Hepatocyte (in vitro differentiated cells): ENCODE data around the gene SMNDC1. TPM values are rescaled to one million over a fixed set of nuclear protein-coding genes. Genes with fewer than 3 reads are reported as not detected.

Experiments
- DNase-seq: peaks from one replicate; pipeline ENCODE4 v3.0.0-alpha.2; 2016; ENCODE audit warnings: low spot score
- H2AFZ ChIP-seq: fragments of 200-600 bp; sonication (generic); 2 replicates; pipeline ENCODE4 v1.6.0; 2016; ENCODE audit warnings: antibody characterized with exemption, mild to moderate bottlenecking
- H3K27ac ChIP-seq: fragments of 200-600 bp; sonication (generic); 2 replicates; pipeline ENCODE4 v1.5.1; 2016; ENCODE audit warnings: mild to moderate bottlenecking
- H3K27me3 ChIP-seq: fragments of 200-600 bp; sonication (generic); 2 replicates; pipeline ENCODE4 v1.6.1; 2016
- H3K36me3 ChIP-seq: fragments of 200-600 bp; sonication (generic); replicated peaks from 2 replicates; pipeline ENCODE4 v1.5.1; 2016; ENCODE audit warnings: low read depth; ENCODE audit not compliant: insufficient read depth
- H3K4me1 ChIP-seq: fragments of 200-600 bp; sonication (generic); 2 replicates; pipeline ENCODE4 v1.5.1; 2016; ENCODE audit warnings: mild to moderate bottlenecking, moderate library complexity; ENCODE audit not compliant: insufficient read depth
- H3K4me2 ChIP-seq: fragments of 200-600 bp; sonication (generic); 2 replicates; pipeline ENCODE4 v1.6.0; 2016
- H3K4me3 ChIP-seq: fragments of 200-600 bp; sonication (generic); 2 replicates; pipeline ENCODE4 v1.5.1; 2016; ENCODE audit warnings: mild to moderate bottlenecking
- H3K79me2 ChIP-seq: fragments of 200-600 bp; sonication (generic); 2 replicates; pipeline ENCODE4 v1.6.0; 2017; ENCODE audit warnings: mild to moderate bottlenecking
- H3K9me2 ChIP-seq: fragments of 200-600 bp; sonication (generic); replicated peaks from 2 replicates; pipeline ENCODE4 v1.6.0; 2017; ENCODE audit warnings: mild to moderate bottlenecking; ENCODE audit not compliant: insufficient read depth
- H3K9me3 ChIP-seq: fragments of 200-600 bp; sonication (generic); 2 replicates; pipeline ENCODE4 v1.5.1; 2016; ENCODE audit warnings: low read depth, mild to moderate bottlenecking
- H4K20me1 ChIP-seq: fragments of 200-600 bp; sonication (generic); 2 replicates; pipeline ENCODE4 v1.6.0; 2016; ENCODE audit warnings: mild to moderate bottlenecking; ENCODE audit not compliant: insufficient read depth, poor library complexity, severe bottlenecking
- CTCF ChIP-seq: fragments of 200-600 bp; sonication (generic); IDR thresholded peaks from 2 replicates; pipeline ENCODE4 v1.5.1; 2016; ENCODE audit warnings: antibody characterized with exemption, mild to moderate bottlenecking; ENCODE audit not compliant: poor library complexity
- EZH2 ChIP-seq: fragments of 200-600 bp; sonication (generic); IDR thresholded peaks from 2 replicates; pipeline ENCODE4 v1.6.1; 2016; ENCODE audit warnings: antibody characterized with exemption, mild to moderate bottlenecking, borderline replicate concordance
- EZH2phosphoT487 ChIP-seq: fragments of 200-600 bp; sonication (generic); IDR thresholded peaks from one replicate; pipeline ENCODE4 v1.6.1; 2018; ENCODE audit warnings: antibody characterized with exemption, mild to moderate bottlenecking, low read depth, moderate library complexity; ENCODE audit not compliant: unreplicated experiment, severe bottlenecking
- WGBS: methylation state at CpG from one replicate; pipeline ENCODE4 v1.1.6; 2016; ENCODE audit warnings: low lambda C conversion rate; ENCODE audit errors: missing lambda C conversion rate; 5-methylcytosine and 5-hydroxymethylcytosine counted together
- polyA plus RNA-seq: library from polyadenylated mRNA; unstranded; fragments of >200 nt; fragmentation: Nextera tagmentation; extraction: Ambion mirVana; gene quantifications from 2 replicates; pipeline ENCODE4 v1.2.1, GENCODE V29; 2016
- total RNA-seq: library from RNA; depleted of rRNA; stranded (reverse); fragments of >200 nt; gene quantifications from 2 replicates; pipeline ENCODE4 v1.2.3, GENCODE V29; 2014

SMNDC1 gene
- total and polyA plus RNA-seq, 2 experiments from 2014 or later = 13.6 to 14.3 TPM

- H3K4me2 ChIP-seq = no peak overlapping the region
Observed at GRCh38 chr10:110348336-110348735, 43.6 kb upstream of the SMNDC1 start.

GRCh38 chr10:110346914-110347313, 42.2 kb upstream of the SMNDC1 start:
- Histone ChIP-seq H3K9me3 (no peaks in the 10 kb centered on the region), H3K4me2 (no peak overlapping the region), H3K79me2 (no peaks in the 10 kb centered on the region), H3K36me3 (no peaks in the 10 kb centered on the region), H2AFZ (no peak overlapping the region), H3K4me1 (no peaks in the 10 kb centered on the region), H3K4me3 (no peak overlapping the region), H3K27me3 (peaks cover 5% of the 10 kb centered on the region), H4K20me1 (no peaks in the 10 kb centered on the region), H3K9me2 (no peaks in the 10 kb centered on the region), H3K27ac (no peak overlapping the region)
- DNase-seq = no peak
- no peak for TF ChIP-seq EZH2phosphoT487
- TF ChIP-seq EZH2 = no peak
- TF ChIP-seq CTCF = no peak
- 95% methylated on average over 4 of the region's 4 CpGs for WGBS

More at GRCh38 chr10:110348336-110348735, 43.6 kb upstream of the SMNDC1 start:
- DNase-seq = no peak
- no peaks in the 10 kb centered on the region for H3K9me2 ChIP-seq
- H3K27me3 ChIP-seq = peaks cover 5% of the 10 kb centered on the region
- no peaks in the 10 kb centered on the region for H4K20me1 ChIP-seq
- no peak overlapping the region for H3K27ac ChIP-seq
- no peak overlapping the region for H3K4me3 ChIP-seq
- H3K36me3 ChIP-seq = no peaks in the 10 kb centered on the region
- H3K4me1 ChIP-seq = no peaks in the 10 kb centered on the region
- no peaks in the 10 kb centered on the region for H3K79me2 ChIP-seq
- no peak overlapping the region for H2AFZ ChIP-seq
- no peaks in the 10 kb centered on the region for H3K9me3 ChIP-seq
- TF ChIP-seq EZH2phosphoT487 (no peak), EZH2 (no peak), CTCF (no peak)

GRCh38 chr10:110345286-110345685, 40.6 kb upstream of the SMNDC1 start:
- WGBS = 78% methylated on average over 4 of the region's 4 CpGs
- Histone ChIP-seq H3K9me2 (no peaks in the 10 kb centered on the region), H3K79me2 (no peaks in the 10 kb centered on the region), H3K4me2 (no peak overlapping the region), H2AFZ (no peak overlapping the region), H4K20me1 (no peaks in the 10 kb centered on the region), H3K36me3 (no peaks in the 10 kb centered on the region), H3K27me3 (peaks cover 5% of the 10 kb centered on the region), H3K4me3 (no peak overlapping the region), H3K27ac (no peak overlapping the region), H3K9me3 (no peaks in the 10 kb centered on the region), H3K4me1 (no peaks in the 10 kb centered on the region)
- TF ChIP-seq CTCF = no peak
- TF ChIP-seq EZH2phosphoT487 = no peak
- TF ChIP-seq EZH2 = no peak
- no peak for DNase-seq

- peaks cover 5% of the 10 kb centered on the region for H3K27me3 ChIP-seq
- no peaks in the 10 kb centered on the region for H3K79me2 ChIP-seq
- WGBS = 70% methylated on average over 2 of the region's 2 CpGs
- no peak overlapping the region for H2AFZ ChIP-seq
- no peak for DNase-seq
- H3K9me3 ChIP-seq = no peaks in the 10 kb centered on the region
- no peaks in the 10 kb centered on the region for H3K36me3 ChIP-seq
- no peak overlapping the region for H3K4me2 ChIP-seq
- H4K20me1 ChIP-seq = no peaks in the 10 kb centered on the region
- TF ChIP-seq CTCF (no peak), EZH2phosphoT487 (no peak), EZH2 (no peak)
- H3K4me3 ChIP-seq = no peak overlapping the region
- no peaks in the 10 kb centered on the region for H3K4me1 ChIP-seq
- H3K27ac ChIP-seq = no peak overlapping the region
- no peaks in the 10 kb centered on the region for H3K9me2 ChIP-seq
Observed at GRCh38 chr10:110344622-110345021, 39.9 kb upstream of the SMNDC1 start.
